Measurements from ENCODE around the gene POMC. TPM values are rescaled to one million over a fixed set of nuclear protein-coding genes. Genes with fewer than 3 reads are reported as not detected.

The POMC gene
- total RNA-seq, 4 donors from 2014 or later: 1.6 to 32.9 (median 5.2) TPM

- in situ Hi-C loops (cut with MboI; ENCODE audit: low sequenced_read_pairs in 4 of 4): no loop called here
- no peak overlapping the region for H3K4me3 ChIP-seq
- TF ChIP-seq CTCF (IDR thresholded peaks at IDR 0.05 in 4 of 5, conservative IDR thresholded peaks at IDR 0.05 in 1 of 5) (no peak), POLR2A (IDR thresholded peaks at IDR 0.05) (no peak)
These were observed 33.4 kb upstream of the POMC start for GRCh38 chr2:25201794-25202193.

GRCh38 chr2:25201265-25201664 lies 32.9 kb upstream of the POMC start:
- no peaks in the 10 kb centered on the region for H3K36me3 ChIP-seq
- ATAC-seq: no peak
- no peaks in the 10 kb centered on the region for H3K27me3 ChIP-seq
- no peak overlapping the region for H3K27ac ChIP-seq
- H3K4me3 ChIP-seq: no peak overlapping the region
- TF ChIP-seq POLR2A (IDR thresholded peaks at IDR 0.05): no peak
- no peak for TF ChIP-seq CTCF (IDR thresholded peaks at IDR 0.05 in 4 of 5, conservative IDR thresholded peaks at IDR 0.05 in 1 of 5)
- H3K4me1 ChIP-seq: no peaks in the 10 kb centered on the region
- in situ Hi-C loops (cut with MboI; ENCODE audit: low sequenced_read_pairs in 4 of 4): no loop called here
- no peak for DNase-seq
- intact Hi-C loops (cut with DNase I; ENCODE audit: low total_unique reads): no loop called here
- H3K9me3 ChIP-seq: no peaks in the 10 kb centered on the region

More at GRCh38 chr2:25201794-25202193, 33.4 kb upstream of the POMC start:
- no peaks in the 10 kb centered on the region for H3K27me3 ChIP-seq
- H3K27ac ChIP-seq: no peak overlapping the region
- no peak for DNase-seq
- no peaks in the 10 kb centered on the region for H3K4me1 ChIP-seq
- intact Hi-C loops (cut with DNase I; ENCODE audit: low total_unique reads): no loop called here
- no peaks in the 10 kb centered on the region for H3K36me3 ChIP-seq
- H3K9me3 ChIP-seq: no peaks in the 10 kb centered on the region
- no peak for ATAC-seq

GRCh38 chr2:25198576-25198975 lies 30.2 kb upstream of the POMC start:
- H3K36me3 ChIP-seq: no peaks in the 10 kb centered on the region
- H3K9me3 ChIP-seq: no peaks in the 10 kb centered on the region
- no peak for DNase-seq
- H3K27ac ChIP-seq: no peak overlapping the region
- no peaks in the 10 kb centered on the region for H3K4me1 ChIP-seq
- H3K4me3 ChIP-seq: no peak overlapping the region
- H3K27me3 ChIP-seq: no peaks in the 10 kb centered on the region
- intact Hi-C loops (cut with DNase I; ENCODE audit: low total_unique reads) (loop anchor here (10.0 kb wide), 1 partner anchor 224 kb away; the partner anchor contains the start of gene DNAJC27), in situ Hi-C loops (cut with MboI; ENCODE audit: low sequenced_read_pairs in 4 of 4) (no loop called here)
- TF ChIP-seq CTCF (IDR thresholded peaks at IDR 0.05 in 4 of 5, conservative IDR thresholded peaks at IDR 0.05 in 1 of 5): no peak
- no peak for TF ChIP-seq POLR2A (IDR thresholded peaks at IDR 0.05)
- no peak for ATAC-seq

- intact Hi-C loops (cut with DNase I; ENCODE audit: low total_unique reads) (loop anchor here (10.0 kb wide), 1 partner anchor 223 kb away; the partner anchor contains the start of gene DNAJC27), in situ Hi-C loops (cut with MboI; ENCODE audit: low sequenced_read_pairs in 4 of 4) (no loop called here)
- TF ChIP-seq POLR2A (IDR thresholded peaks at IDR 0.05) (no peak), CTCF (IDR thresholded peaks at IDR 0.05 in 4 of 5, conservative IDR thresholded peaks at IDR 0.05 in 1 of 5) (no peak)
- Histone ChIP-seq H3K27me3 (no peaks in the 10 kb centered on the region), H3K4me1 (no peaks in the 10 kb centered on the region), H3K4me3 (no peak overlapping the region), H3K9me3 (no peaks in the 10 kb centered on the region), H3K27ac (no peak overlapping the region), H3K36me3 (no peaks in the 10 kb centered on the region)
- DNase-seq: no peak
- ATAC-seq: no peak
These were observed 29.8 kb upstream of the POMC start for GRCh38 chr2:25198209-25198525.

Measured in gastrocnemius medialis (tissue), 4 donors.